ENCODE results near the gene TRIOBP. TPM values are rescaled to one million over a fixed set of nuclear protein-coding genes. Genes with fewer than 3 reads are reported as not detected.

Gene TRIOBP
- total RNA-seq, 2 experiments from 2014 or later: 31.1 to 31.6 TPM

GRCh38 chr22:37647928-37648327, 48.9 kb upstream of the TRIOBP start:
- Histone ChIP-seq H3K4me2 (ENCODE audit: low read length) (no peak overlapping the region), H3K79me2 (ENCODE audit: insufficient read depth, low read depth, low read length) (no peaks in the 10 kb centered on the region), H3K9me3 (ENCODE audit: low read length) (no peaks in the 10 kb centered on the region), H3K9me2 (ENCODE audit: insufficient read depth, low read length) (no peaks in the 10 kb centered on the region), H3K4me3 (ENCODE audit: low read depth, low read length, poor library complexity, severe bottlenecking) (no peak overlapping the region), H3K4me1 (ENCODE audit: insufficient read depth, low read length, poor library complexity, severe bottlenecking) (peaks cover 3% of the 10 kb centered on the region), H2AFZ (ENCODE audit: low read length) (no peak overlapping the region), H3K27ac (ENCODE audit: low read depth, low read length, poor library complexity, severe bottlenecking) (no peak overlapping the region), H3K36me3 (ENCODE audit: insufficient read depth, low read length) (peaks cover 44% of the 10 kb centered on the region), H4K20me1 (ENCODE audit: insufficient read depth, low read length) (no peaks in the 10 kb centered on the region)
- no peak for DNase-seq (ENCODE audit: low spot score)
- BruUV-seq (replicated peaks): no TSS peak
- ChIA-PET CTCF (ENCODE audit: unreplicated experiment) (no interaction called here), POLR2A (interaction anchor here (1.1 kb wide), 1 partner anchor 9 kb away, joined by 3 read pairs; no protein-coding TSS in a partner anchor)
- TF ChIP-seq CTCF (conservative IDR thresholded peaks at IDR 0.05; ENCODE audit: low read length): no peak
- no peak for TF ChIP-seq EZH2phosphoT487 (IDR thresholded peaks at IDR 0.05; ENCODE audit: borderline replicate concordance, low read depth, low read length)
- intact Hi-C loops (cut with micrococcal nuclease; ENCODE audit: unreplicated experiment): no loop called here

GRCh38 chr22:37650463-37651136, 46.2 kb upstream of the TRIOBP start:
- BruUV-seq (replicated peaks): no TSS peak
- TF ChIP-seq EZH2phosphoT487 (IDR thresholded peaks at IDR 0.05; ENCODE audit: borderline replicate concordance, low read depth, low read length) (no peak), CTCF (conservative IDR thresholded peaks at IDR 0.05; ENCODE audit: low read length) (no peak)
- no peaks in the 10 kb centered on the region for H3K4me1 ChIP-seq (ENCODE audit: insufficient read depth, low read length, poor library complexity, severe bottlenecking)
- no peak overlapping the region for H3K27ac ChIP-seq (ENCODE audit: low read depth, low read length, poor library complexity, severe bottlenecking)
- DNase-seq (ENCODE audit: low spot score): no peak
- H3K4me3 ChIP-seq (ENCODE audit: low read depth, low read length, poor library complexity, severe bottlenecking): no peak overlapping the region
- H3K79me2 ChIP-seq (ENCODE audit: insufficient read depth, low read depth, low read length): no peaks in the 10 kb centered on the region
- H3K4me2 ChIP-seq (ENCODE audit: low read length): no peak overlapping the region
- H4K20me1 ChIP-seq (ENCODE audit: insufficient read depth, low read length): no peaks in the 10 kb centered on the region
- POLR2A ChIA-PET: no interaction called here
- H2AFZ ChIP-seq (ENCODE audit: low read length): no peak overlapping the region
- H3K9me3 ChIP-seq (ENCODE audit: low read length): no peaks in the 10 kb centered on the region
- peaks cover 36% of the 10 kb centered on the region for H3K36me3 ChIP-seq (ENCODE audit: insufficient read depth, low read length)
- intact Hi-C loops (cut with micrococcal nuclease; ENCODE audit: unreplicated experiment): no loop called here
- CTCF ChIA-PET (ENCODE audit: unreplicated experiment): no interaction called here
- no peaks in the 10 kb centered on the region for H3K9me2 ChIP-seq (ENCODE audit: insufficient read depth, low read length)

- no peak overlapping the region for H2AFZ ChIP-seq (ENCODE audit: low read length)
- peaks cover 33% of the 10 kb centered on the region for H3K36me3 ChIP-seq (ENCODE audit: insufficient read depth, low read length)
- H3K27ac ChIP-seq (ENCODE audit: low read depth, low read length, poor library complexity, severe bottlenecking): no peak overlapping the region
- H3K9me2 ChIP-seq (ENCODE audit: insufficient read depth, low read length): no peaks in the 10 kb centered on the region
- TF ChIP-seq EZH2phosphoT487 (IDR thresholded peaks at IDR 0.05; ENCODE audit: borderline replicate concordance, low read depth, low read length) (no peak), CTCF (conservative IDR thresholded peaks at IDR 0.05; ENCODE audit: low read length) (no peak)
- no peak overlapping the region for H3K4me3 ChIP-seq (ENCODE audit: low read depth, low read length, poor library complexity, severe bottlenecking)
- intact Hi-C loops (cut with micrococcal nuclease; ENCODE audit: unreplicated experiment): no loop called here
- peaks cover 7% of the 10 kb centered on the region for H3K4me1 ChIP-seq (ENCODE audit: insufficient read depth, low read length, poor library complexity, severe bottlenecking)
- H3K79me2 ChIP-seq (ENCODE audit: insufficient read depth, low read depth, low read length): peaks cover 6% of the 10 kb centered on the region
- H3K4me2 ChIP-seq (ENCODE audit: low read length): no peak overlapping the region
- no TSS peak for BruUV-seq (replicated peaks)
- no peaks in the 10 kb centered on the region for H3K9me3 ChIP-seq (ENCODE audit: low read length)
- DNase-seq (ENCODE audit: low spot score): no peak
- peaks cover 4% of the 10 kb centered on the region; the same call in 1 of the 2 replicates for H4K20me1 ChIP-seq (ENCODE audit: insufficient read depth, low read length)
- ChIA-PET POLR2A (no interaction called here), CTCF (ENCODE audit: unreplicated experiment) (interaction anchor here (0.6 kb wide), 1 partner anchor 113 kb away, joined by 3 read pairs; no protein-coding TSS in a partner anchor)
Observed at GRCh38 chr22:37654563-37655251, 42.1 kb upstream of the TRIOBP start.
